Caco-2 (cell line): ENCODE data around the gene BCAT1. TPM values are rescaled to one million over a fixed set of nuclear protein-coding genes. Genes with fewer than 3 reads are reported as not detected.

Experiments used
- BruUV-seq: library from RNA; stranded (reverse); fragments of 400-500 nt; replicated peaks from 2 replicates; lab custom pipeline; 2021; lab: Mats Ljungman, UMichigan
- CTCF ChIA-PET: fragments of 300-600 bp; sonication (Branson Sonifier 250); formaldehyde crosslinking; loops from one replicate; lab custom pipeline; 2022; ENCODE audit warnings: antibody characterized with exemption; lab: Charles Lee
- POLR2A ChIA-PET: fragments of 300-600 bp; sonication (Branson Sonifier 250); formaldehyde crosslinking; loops from one replicate; lab custom pipeline; 2022; ENCODE audit warnings: antibody characterized with exemption; lab: Charles Lee
- DNase-seq, 2 experiments: peaks; one replicate each; pipeline versions ENCODE4 v3.0.0 to v3.0.0-alpha.2; 2020 to 2022
- H3K27me3 ChIP-seq: replicated peaks from 2 replicates; pipeline ENCODE4 v1.6.0; 2011; ENCODE audit warnings: low read length; ENCODE audit not compliant: control insufficient read depth, insufficient read depth
- H3K36me3 ChIP-seq: 2 replicates; pipeline ENCODE4 v1.5.1; 2011; ENCODE audit warnings: low read length; ENCODE audit not compliant: control insufficient read depth, insufficient read depth
- H3K4me1 ChIP-seq: fragments of 250-450 bp; sonication (Bioruptor Pico); 2 replicates; pipeline ENCODE4 v1.5.1; 2020; ENCODE audit warnings: mild to moderate bottlenecking
- H3K4me3 ChIP-seq: 2 replicates; pipeline ENCODE4 v1.5.1; 2011; ENCODE audit warnings: low read depth, mild to moderate bottlenecking, control low read depth, low read length
- H3K9me3 ChIP-seq: fragments of 250-450 bp; sonication (Bioruptor Pico); 2 replicates; pipeline ENCODE4 v1.5.1; 2020; ENCODE audit warnings: mild to moderate bottlenecking, moderate library complexity
- H3K27ac Mint-ChIP-seq: one replicate; pipeline ENCODE4 v1.8.0; 2022; ENCODE audit warnings: mixed read lengths; ENCODE audit not compliant: unreplicated experiment
- H3K27me3 Mint-ChIP-seq: one replicate; pipeline ENCODE4 v1.8.0; 2022; ENCODE audit warnings: mixed read lengths; ENCODE audit not compliant: insufficient read depth, unreplicated experiment
- H3K36me3 Mint-ChIP-seq: one replicate; pipeline ENCODE4 v1.8.0; 2022; ENCODE audit warnings: mild to moderate bottlenecking, mixed read lengths; ENCODE audit not compliant: insufficient read depth, unreplicated experiment
- H3K4me1 Mint-ChIP-seq: one replicate; pipeline ENCODE4 v1.8.0; 2022; ENCODE audit warnings: low read depth, mixed read lengths; ENCODE audit not compliant: unreplicated experiment
- H3K4me3 Mint-ChIP-seq: one replicate; pipeline ENCODE4 v1.8.0; 2022; ENCODE audit warnings: mild to moderate bottlenecking, moderate library complexity, mixed read lengths; ENCODE audit not compliant: unreplicated experiment
- H3K9me3 Mint-ChIP-seq: one replicate; pipeline ENCODE4 v1.8.0; 2022; ENCODE audit warnings: mixed read lengths; ENCODE audit not compliant: unreplicated experiment
- CTCF ChIP-seq, 2 experiments: fragments of 200-600 bp in 1 of 2; IDR thresholded peaks; 1 replicate in 1 of 2; 2 replicates in 1 of 2; pipeline versions ENCODE4 v1.5.1 to v1.8.0; 2011 to 2022; ENCODE audit warnings: antibody characterized with exemption in 1 of 2, control low read depth in 1 of 2, inconsistent platforms in 1 of 2, low read depth in 1 of 2, low read length in 1 of 2, mild to moderate bottlenecking in 1 of 2, moderate library complexity in 1 of 2; ENCODE audit not compliant: insufficient read depth in 1 of 2, severe bottlenecking in 1 of 2, unreplicated experiment in 1 of 2
- intact Hi-C: fragments of 100-400 bp; cut with micrococcal nuclease; formaldehyde crosslinking; loops from one replicate; pipeline ENCODE4 v1.10.0; 2022; ENCODE audit not compliant: unreplicated experiment
- total RNA-seq: library from RNA; stranded (reverse); gene quantifications from 2 replicates; pipeline ENCODE4 v1.2.3, GENCODE V29; 2022

The BCAT1 gene
- total RNA-seq, 1 experiment from 2014 or later, result 432 TPM

GRCh38 chr12:24979976-24980730 is 31.3 kb upstream of the BCAT1 start:
- no peak overlapping the region for H3K4me3 Mint-ChIP-seq
- TF ChIP-seq CTCF (IDR thresholded peaks at IDR 0.05; ENCODE audit: insufficient read depth in 1 of 2, low read depth in 1 of 2, low read length in 1 of 2, severe bottlenecking in 1 of 2, unreplicated experiment in 1 of 2), result no peak
- no peak overlapping the region for H3K4me3 ChIP-seq
- no peak for DNase-seq
- peaks cover 28% of the 10 kb centered on the region for H3K4me1 Mint-ChIP-seq
- H3K27ac Mint-ChIP-seq, result peak overlapping the region; percentile 79
- no peaks in the 10 kb centered on the region for H3K27me3 Mint-ChIP-seq
- CTCF ChIA-PET, result no interaction called here
- no TSS peak for BruUV-seq
- peaks cover 11% of the 10 kb centered on the region for H3K9me3 Mint-ChIP-seq
- intact Hi-C loops, result no loop called here
- no peaks in the 10 kb centered on the region for H3K36me3 ChIP-seq
- H3K27me3 ChIP-seq, result no peaks in the 10 kb centered on the region
- peaks cover 40% of the 10 kb centered on the region for H3K9me3 ChIP-seq
- POLR2A ChIA-PET, result interaction anchor here (0.6 kb wide), 1 partner anchor 38 kb away, joined by 6 read pairs; no protein-coding TSS in a partner anchor
- peaks cover 32% of the 10 kb centered on the region for H3K4me1 ChIP-seq
- H3K36me3 Mint-ChIP-seq, result peaks cover 6% of the 10 kb centered on the region

DNA sequence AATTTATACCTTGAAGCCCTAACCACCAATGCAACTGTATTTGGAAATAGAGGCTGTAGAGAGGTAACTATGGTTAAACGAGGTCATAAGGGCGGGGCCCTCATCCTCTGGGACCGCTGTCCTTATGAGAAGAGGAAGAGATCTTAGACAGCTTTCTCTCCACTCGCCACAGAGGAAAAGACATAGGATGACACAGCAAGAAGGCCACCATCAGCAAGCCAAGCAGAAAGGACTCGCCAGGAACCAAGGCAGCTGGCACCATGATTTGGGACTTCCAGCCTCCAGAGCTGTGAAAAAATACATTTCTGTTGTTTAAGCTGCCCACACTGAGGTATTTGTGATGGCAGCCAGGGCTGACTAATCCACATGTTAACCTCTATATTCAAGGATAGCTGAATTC is 30.4 kb upstream of the BCAT1 start:
- peaks cover 6% of the 10 kb centered on the region for H3K36me3 Mint-ChIP-seq
- intact Hi-C loops, result no loop called here
- TF ChIP-seq CTCF (IDR thresholded peaks at IDR 0.05; ENCODE audit: insufficient read depth in 1 of 2, low read depth in 1 of 2, low read length in 1 of 2, severe bottlenecking in 1 of 2, unreplicated experiment in 1 of 2), result no peak
- peaks cover 11% of the 10 kb centered on the region for H3K9me3 Mint-ChIP-seq
- H3K27me3 Mint-ChIP-seq, result no peaks in the 10 kb centered on the region
- no peak overlapping the region for H3K4me3 Mint-ChIP-seq
- Histone ChIP-seq H3K4me1 (peaks cover 32% of the 10 kb centered on the region), H3K36me3 (no peaks in the 10 kb centered on the region), H3K4me3 (no peak overlapping the region), H3K27me3 (no peaks in the 10 kb centered on the region), H3K9me3 (peaks cover 34% of the 10 kb centered on the region)
- H3K27ac Mint-ChIP-seq, result peak overlapping the region; percentile 79
- CTCF ChIA-PET, result no interaction called here
- peaks cover 28% of the 10 kb centered on the region for H3K4me1 Mint-ChIP-seq
- POLR2A ChIA-PET, result no interaction called here
- no TSS peak for BruUV-seq
- DNase-seq, result no peak

GRCh38 chr12:24977711-24978110 is 28.8 kb upstream of the BCAT1 start:
- Mint-ChIP-seq H3K36me3 (peaks cover 3% of the 10 kb centered on the region), H3K9me3 (peaks cover 7% of the 10 kb centered on the region), H3K27me3 (no peaks in the 10 kb centered on the region), H3K27ac (no peak overlapping the region), H3K4me1 (peaks cover 25% of the 10 kb centered on the region), H3K4me3 (no peak overlapping the region)
- H3K4me1 ChIP-seq, result peaks cover 26% of the 10 kb centered on the region
- no peak for TF ChIP-seq CTCF (IDR thresholded peaks at IDR 0.05; ENCODE audit: insufficient read depth in 1 of 2, low read depth in 1 of 2, low read length in 1 of 2, severe bottlenecking in 1 of 2, unreplicated experiment in 1 of 2)
- BruUV-seq, result no TSS peak
- POLR2A ChIA-PET, result no interaction called here
- no peak for DNase-seq
- no peaks in the 10 kb centered on the region for H3K27me3 ChIP-seq
- CTCF ChIA-PET, result interaction anchor here (0.6 kb wide), 1 partner anchor 14 kb away, joined by 3 read pairs; no protein-coding TSS in a partner anchor
- H3K36me3 ChIP-seq, result no peaks in the 10 kb centered on the region
- intact Hi-C loops, result no loop called here
- no peak overlapping the region for H3K4me3 ChIP-seq
- H3K9me3 ChIP-seq, result peaks cover 18% of the 10 kb centered on the region
